ENCODE data around the gene GOLGA3. TPM values are rescaled to one million over a fixed set of nuclear protein-coding genes. Genes with fewer than 3 reads are reported as not detected.
A peak's percentile ranks its signal among the peaks of the same experiment; 100 is the strongest.
"Not testable (repeated sequence)": the region's sequence is repeated elsewhere in the genome, so short reads cannot be mapped to it uniquely, and the experiment has no call there.

GOLGA3 gene
- total and polyA plus RNA-seq, 10 of the 15 experiments (the other 5 are each of a cell fraction or from before 2014, with no cell fraction given): 2.0 to 42.7 (median 15.2) TPM

GRCh38 chr12:132797820-132798570, 30.7 kb downstream of the GOLGA3 start:
- DNase-seq (ENCODE audit: low read depth, low spot score): no peak
- FAIRE-seq: no peak
- no peak for ATAC-seq
- H3K9ac ChIP-seq (ENCODE audit: control insufficient read depth, insufficient read depth, low read length): no peak overlapping the region
- SMC1A ChIA-PET (ENCODE audit: uncharacterized antibody, unreplicated experiment): no interaction called here
- no TSS peak for BruUV-seq (replicated peaks)
- H3K79me2 ChIP-seq (ENCODE audit: control insufficient read depth, insufficient read depth, low read length): no peaks in the 10 kb centered on the region
- H2AFZ ChIP-seq (ENCODE audit: control insufficient read depth, low read depth, low read length): no peak overlapping the region
- CTCF ChIA-PET: no interaction called here
- no peaks in the 10 kb centered on the region for H4K20me1 ChIP-seq (ENCODE audit: control insufficient read depth, insufficient read depth)
- intact Hi-C loops (cut with micrococcal nuclease; ENCODE audit: unreplicated experiment) (no loop called here), in situ Hi-C loops (cut with MboI) (no loop called here)
- TF ChIP-seq CHD1 (IDR thresholded peaks at IDR 0.05; ENCODE audit: low read depth, low read length) (no peak), PAX5 (IDR thresholded peaks at IDR 0.05; ENCODE audit: borderline replicate concordance, low read depth, low read length) (no peak)
- H3K4me1 ChIP-seq (ENCODE audit: control insufficient read depth, insufficient read depth, low read length): no peaks in the 10 kb centered on the region
- H3K27ac ChIP-seq (ENCODE audit: control insufficient read depth, insufficient read depth): no peak overlapping the region
- POLR2A ChIA-PET: no interaction called here
- no peaks in the 10 kb centered on the region for H3K9me3 ChIP-seq (replicated peaks; ENCODE audit: control insufficient read depth, insufficient read depth, low read length)
- RAD21 ChIA-PET (ENCODE audit: unreplicated experiment): no interaction called here
- whole genome bisulfite sequencing (ENCODE audit: insufficient coverage, insufficient replicate concordance, low lambda C conversion rate, missing lambda C conversion rate): 98% methylated on average over 22 of the region's 24 CpGs
- no peak overlapping the region for H3K4me2 ChIP-seq (ENCODE audit: control insufficient read depth, insufficient read depth)
- peaks cover 34 to 39% of the 10 kb centered on the region in 2 experiments for H3K36me3 ChIP-seq (ENCODE audit: control insufficient read depth in 2 of 2, insufficient read depth in 2 of 2, low read length in 1 of 2)
- no peaks in the 10 kb centered on the region for H3K27me3 ChIP-seq (replicated peaks in 1 of 2; ENCODE audit: control insufficient read depth in 2 of 2, insufficient read depth in 2 of 2, low read length in 1 of 2)
- no peak overlapping the region for H3K4me3 ChIP-seq

GRCh38 chr12:132795847-132796246, 32.8 kb downstream of the GOLGA3 start:
- Histone ChIP-seq H3K27me3 (replicated peaks in 1 of 2; ENCODE audit: control insufficient read depth in 2 of 2, insufficient read depth in 2 of 2, low read length in 1 of 2) (no peaks in the 10 kb centered on the region), H3K4me3 (no peak overlapping the region), H3K4me2 (ENCODE audit: control insufficient read depth, insufficient read depth) (no peak overlapping the region), H3K27ac (ENCODE audit: control insufficient read depth, insufficient read depth) (no peak overlapping the region), H2AFZ (ENCODE audit: control insufficient read depth, low read depth, low read length) (no peak overlapping the region), H3K79me2 (ENCODE audit: control insufficient read depth, insufficient read depth, low read length) (no peaks in the 10 kb centered on the region), H3K36me3 (ENCODE audit: control insufficient read depth in 2 of 2, insufficient read depth in 2 of 2, low read length in 1 of 2) (peaks cover 36 to 37% of the 10 kb centered on the region in 2 experiments), H4K20me1 (ENCODE audit: control insufficient read depth, insufficient read depth) (no peaks in the 10 kb centered on the region), H3K9me3 (replicated peaks; ENCODE audit: control insufficient read depth, insufficient read depth, low read length) (no peaks in the 10 kb centered on the region; the same call in 2 of the 3 replicates), H3K9ac (ENCODE audit: control insufficient read depth, insufficient read depth, low read length) (no peak overlapping the region), H3K4me1 (ENCODE audit: control insufficient read depth, insufficient read depth, low read length) (no peaks in the 10 kb centered on the region)
- FAIRE-seq (no peak), ATAC-seq (no peak), DNase-seq (ENCODE audit: low read depth, low spot score) (no peak)
- BruUV-seq (replicated peaks): no TSS peak
- in situ Hi-C loops (cut with MboI) (no loop called here), intact Hi-C loops (cut with micrococcal nuclease; ENCODE audit: unreplicated experiment) (no loop called here)
- SMC1A ChIA-PET (ENCODE audit: uncharacterized antibody, unreplicated experiment): no interaction called here
- TF ChIP-seq POLR2A (IDR thresholded peaks at IDR 0.05; ENCODE audit: low read depth, low read length) (0 out of 2 replicates have a peak, but pooled peaks have one; percentile 7), E2F8 (IDR thresholded peaks at IDR 0.05; ENCODE audit: low read depth, partially characterized antibody) (no peak)
- RAD21 ChIA-PET (ENCODE audit: unreplicated experiment): no interaction called here
- WGBS (ENCODE audit: insufficient coverage, insufficient replicate concordance, low lambda C conversion rate, missing lambda C conversion rate): 89% methylated on average over 14 of the region's 14 CpGs
- CTCF ChIA-PET: interaction anchor here (0.7 kb wide), 1 partner anchor 356 kb away, joined by 3 read pairs; no protein-coding TSS in a partner anchor
- POLR2A ChIA-PET: no interaction called here

- H3K4me1 ChIP-seq (ENCODE audit: control insufficient read depth, insufficient read depth, low read length); H3K27ac ChIP-seq (ENCODE audit: control insufficient read depth, insufficient read depth); SMC1A ChIA-PET (ENCODE audit: uncharacterized antibody, unreplicated experiment); RAD21 ChIA-PET (ENCODE audit: unreplicated experiment); ATAC-seq; H3K4me2 ChIP-seq (ENCODE audit: control insufficient read depth, insufficient read depth); H3K4me3 ChIP-seq; H4K20me1 ChIP-seq (ENCODE audit: control insufficient read depth, insufficient read depth); H3K27me3 ChIP-seq (replicated peaks in 1 of 2; ENCODE audit: control insufficient read depth in 2 of 2, insufficient read depth in 2 of 2, low read length in 1 of 2); H3K79me2 ChIP-seq (ENCODE audit: control insufficient read depth, insufficient read depth, low read length); intact Hi-C loops (cut with micrococcal nuclease; ENCODE audit: unreplicated experiment); FAIRE-seq; in situ Hi-C loops (cut with MboI); H3K9me3 ChIP-seq (replicated peaks; ENCODE audit: control insufficient read depth, insufficient read depth, low read length); DNase-seq (ENCODE audit: low read depth, low spot score); BruUV-seq (replicated peaks); H2AFZ ChIP-seq (ENCODE audit: control insufficient read depth, low read depth, low read length); POLR2A ChIA-PET; H3K9ac ChIP-seq (ENCODE audit: control insufficient read depth, insufficient read depth, low read length); CTCF ChIA-PET: not testable (repeated sequence)
- 100% methylated on average over 2 of the region's 2 CpGs for WGBS (ENCODE audit: insufficient coverage, insufficient replicate concordance, low lambda C conversion rate, missing lambda C conversion rate)
- peaks cover 39 to 41% of the 10 kb centered on the region in 2 experiments for H3K36me3 ChIP-seq (ENCODE audit: control insufficient read depth in 2 of 2, insufficient read depth in 2 of 2, low read length in 1 of 2)
These were observed 36.7 kb downstream of the GOLGA3 start for GRCh38 chr12:132791940-132792339.

Measured in GM12878 (cell line).